Astrocyte (in vitro differentiated cells and primary cell): ENCODE measurements around the gene CD70. TPM values are rescaled to one million over a fixed set of nuclear protein-coding genes. Genes with fewer than 3 reads are reported as not detected.

ENCODE experiments used
- DNase-seq: peaks from one replicate; pipeline ENCODE4 v3.0.0-alpha.2; 2010; ENCODE audit warnings: low read depth
- FAIRE-seq: peaks from 2 replicates; lab custom pipeline; 2011; peaks lifted over from hg19 to GRCh38; lab: Jason Lieb, UNC
- H2AFZ ChIP-seq: 2 replicates; pipeline ENCODE4 v1.6.0; 2012; ENCODE audit warnings: low read depth, low read length, inconsistent platforms
- H3K27ac ChIP-seq: 2 replicates; pipeline ENCODE4 v1.5.1; 2011; ENCODE audit warnings: low read depth, low read length, inconsistent platforms
- H3K27me3 ChIP-seq: 2 replicates; pipeline ENCODE4 v1.6.0; 2011; ENCODE audit warnings: low read length, inconsistent platforms; ENCODE audit not compliant: insufficient read depth
- H3K36me3 ChIP-seq: 2 replicates; pipeline ENCODE4 v1.5.1; 2011; ENCODE audit warnings: low read length, inconsistent platforms; ENCODE audit not compliant: insufficient read depth
- H3K4me1 ChIP-seq: 2 replicates; pipeline ENCODE4 v1.5.1; 2011; ENCODE audit warnings: low read length, inconsistent platforms; ENCODE audit not compliant: insufficient read depth
- H3K4me2 ChIP-seq: 2 replicates; pipeline ENCODE4 v1.6.0; 2012; ENCODE audit warnings: low read length, inconsistent platforms
- H3K4me3 ChIP-seq: 2 replicates; pipeline ENCODE4 v1.5.1; 2011; ENCODE audit warnings: low read depth, mild to moderate bottlenecking, low read length, inconsistent platforms; ENCODE audit not compliant: insufficient read depth
- H3K79me2 ChIP-seq: 2 replicates; pipeline ENCODE4 v1.6.0; 2012; ENCODE audit warnings: mild to moderate bottlenecking, low read length, inconsistent platforms; ENCODE audit not compliant: insufficient read depth
- H3K9ac ChIP-seq: 2 replicates; pipeline ENCODE4 v1.6.0; 2012; ENCODE audit warnings: mild to moderate bottlenecking, low read length, inconsistent platforms
- H3K9me3 ChIP-seq: 2 replicates; pipeline ENCODE4 v1.5.1; 2012; ENCODE audit warnings: low read depth, mild to moderate bottlenecking, low read length, inconsistent platforms; ENCODE audit not compliant: insufficient read depth
- H4K20me1 ChIP-seq: 2 replicates; pipeline ENCODE4 v1.6.0; 2012; ENCODE audit warnings: low read length, inconsistent platforms; ENCODE audit not compliant: insufficient read depth
- H3K27ac Mint-ChIP-seq: one replicate; pipeline ENCODE4 v1.8.0; 2021; ENCODE audit warnings: mild to moderate bottlenecking, mixed read lengths; ENCODE audit not compliant: unreplicated experiment
- H3K27me3 Mint-ChIP-seq: one replicate; pipeline ENCODE4 v1.8.0; 2021; ENCODE audit warnings: low read depth, mixed read lengths; ENCODE audit not compliant: unreplicated experiment
- H3K36me3 Mint-ChIP-seq: one replicate; pipeline ENCODE4 v1.8.0; 2021; ENCODE audit warnings: low read depth, mixed read lengths; ENCODE audit not compliant: unreplicated experiment
- H3K4me1 Mint-ChIP-seq: one replicate; pipeline ENCODE4 v1.8.0; 2021; ENCODE audit warnings: low read depth, mixed read lengths; ENCODE audit not compliant: unreplicated experiment
- H3K4me3 Mint-ChIP-seq: one replicate; pipeline ENCODE4 v1.8.0; 2021; ENCODE audit warnings: mild to moderate bottlenecking, moderate library complexity, mixed read lengths; ENCODE audit not compliant: unreplicated experiment
- H3K9me3 Mint-ChIP-seq: one replicate; pipeline ENCODE4 v1.8.0; 2021; ENCODE audit warnings: mild to moderate bottlenecking, mixed read lengths; ENCODE audit not compliant: unreplicated experiment
- CTCF ChIP-seq: IDR thresholded peaks from 2 replicates; pipeline ENCODE4 v1.5.1; 2011; ENCODE audit warnings: low read depth, mild to moderate bottlenecking, inconsistent platforms, low read length, moderate library complexity; ENCODE audit not compliant: insufficient read depth
- EZH2 ChIP-seq: IDR thresholded peaks from 2 replicates; pipeline ENCODE4 v1.6.1; 2012; ENCODE audit warnings: mild to moderate bottlenecking, low read length, inconsistent platforms; ENCODE audit not compliant: insufficient read depth
- total RNA-seq: library from RNA; stranded (reverse); gene quantifications from 2 replicates; pipeline ENCODE4 v1.2.1, GENCODE V29; 2021

Gene CD70
- total RNA-seq, 1 donor from 2014 or later: 0.48 TPM

- Mint-ChIP-seq H3K27me3 (no peaks in the 10 kb centered on the region), H3K4me1 (no peaks in the 10 kb centered on the region), H3K27ac (no peak overlapping the region), H3K36me3 (no peaks in the 10 kb centered on the region), H3K9me3 (peaks cover 3% of the 10 kb centered on the region), H3K4me3 (no peak overlapping the region)
- no peak overlapping the region for H3K9ac ChIP-seq
- no peak overlapping the region for H3K27ac ChIP-seq
- no peaks in the 10 kb centered on the region for H3K79me2 ChIP-seq
- H3K9me3 ChIP-seq: no peaks in the 10 kb centered on the region
- H3K27me3 ChIP-seq: no peaks in the 10 kb centered on the region
- H2AFZ ChIP-seq: no peak overlapping the region
- no peak overlapping the region for H3K4me2 ChIP-seq
- no peaks in the 10 kb centered on the region for H3K4me1 ChIP-seq
- DNase-seq (no peak), FAIRE-seq (no peak)
- H4K20me1 ChIP-seq: no peaks in the 10 kb centered on the region
- H3K36me3 ChIP-seq: no peaks in the 10 kb centered on the region
- H3K4me3 ChIP-seq: no peak overlapping the region
- TF ChIP-seq EZH2 (no peak), CTCF (no peak)
Observed at GRCh38 chr19:6576869-6577475, 14.0 kb downstream of the CD70 start.

- no peaks in the 10 kb centered on the region for H3K9me3 ChIP-seq
- no peak overlapping the region for H3K4me3 ChIP-seq
- no peak for DNase-seq
- H3K27ac ChIP-seq: no peak overlapping the region
- H4K20me1 ChIP-seq: no peaks in the 10 kb centered on the region
- no peak overlapping the region for H3K4me3 Mint-ChIP-seq
- no peak for FAIRE-seq
- peaks cover 2% of the 10 kb centered on the region for H3K9me3 Mint-ChIP-seq
- no peaks in the 10 kb centered on the region for H3K4me1 Mint-ChIP-seq
- H3K27ac Mint-ChIP-seq: no peak overlapping the region
- no peak overlapping the region for H3K4me2 ChIP-seq
- H2AFZ ChIP-seq: no peak overlapping the region
- no peaks in the 10 kb centered on the region for H3K36me3 Mint-ChIP-seq
- no peaks in the 10 kb centered on the region for H3K4me1 ChIP-seq
- no peak overlapping the region for H3K9ac ChIP-seq
- H3K79me2 ChIP-seq: no peaks in the 10 kb centered on the region
- TF ChIP-seq CTCF: no peak
- no peak for TF ChIP-seq EZH2
- no peaks in the 10 kb centered on the region for H3K36me3 ChIP-seq
- H3K27me3 ChIP-seq: no peaks in the 10 kb centered on the region
- H3K27me3 Mint-ChIP-seq: no peaks in the 10 kb centered on the region
Observed at GRCh38 chr19:6573350-6573749, 17.6 kb downstream of the CD70 start.

GRCh38 chr19:6572217-6572616 is 18.7 kb downstream of the CD70 start:
- no peaks in the 10 kb centered on the region for H3K9me3 ChIP-seq
- H3K27ac Mint-ChIP-seq: no peak overlapping the region
- no peak overlapping the region for H3K27ac ChIP-seq
- TF ChIP-seq EZH2 (no peak), CTCF (no peak)
- H3K4me3 Mint-ChIP-seq: no peak overlapping the region
- H2AFZ ChIP-seq: no peak overlapping the region
- H3K36me3 ChIP-seq: no peaks in the 10 kb centered on the region
- no peak overlapping the region for H3K4me3 ChIP-seq
- H4K20me1 ChIP-seq: no peaks in the 10 kb centered on the region
- DNase-seq (no peak), FAIRE-seq (no peak)
- H3K4me2 ChIP-seq: no peak overlapping the region
- H3K79me2 ChIP-seq: no peaks in the 10 kb centered on the region
- no peaks in the 10 kb centered on the region for H3K27me3 Mint-ChIP-seq
- H3K9ac ChIP-seq: no peak overlapping the region
- no peaks in the 10 kb centered on the region for H3K27me3 ChIP-seq
- H3K4me1 ChIP-seq: no peaks in the 10 kb centered on the region
- peaks cover 2% of the 10 kb centered on the region for H3K9me3 Mint-ChIP-seq
- no peaks in the 10 kb centered on the region for H3K4me1 Mint-ChIP-seq
- no peaks in the 10 kb centered on the region for H3K36me3 Mint-ChIP-seq
